ENCODE measurements around the gene EIF3L.

EIF3L gene

DNA sequence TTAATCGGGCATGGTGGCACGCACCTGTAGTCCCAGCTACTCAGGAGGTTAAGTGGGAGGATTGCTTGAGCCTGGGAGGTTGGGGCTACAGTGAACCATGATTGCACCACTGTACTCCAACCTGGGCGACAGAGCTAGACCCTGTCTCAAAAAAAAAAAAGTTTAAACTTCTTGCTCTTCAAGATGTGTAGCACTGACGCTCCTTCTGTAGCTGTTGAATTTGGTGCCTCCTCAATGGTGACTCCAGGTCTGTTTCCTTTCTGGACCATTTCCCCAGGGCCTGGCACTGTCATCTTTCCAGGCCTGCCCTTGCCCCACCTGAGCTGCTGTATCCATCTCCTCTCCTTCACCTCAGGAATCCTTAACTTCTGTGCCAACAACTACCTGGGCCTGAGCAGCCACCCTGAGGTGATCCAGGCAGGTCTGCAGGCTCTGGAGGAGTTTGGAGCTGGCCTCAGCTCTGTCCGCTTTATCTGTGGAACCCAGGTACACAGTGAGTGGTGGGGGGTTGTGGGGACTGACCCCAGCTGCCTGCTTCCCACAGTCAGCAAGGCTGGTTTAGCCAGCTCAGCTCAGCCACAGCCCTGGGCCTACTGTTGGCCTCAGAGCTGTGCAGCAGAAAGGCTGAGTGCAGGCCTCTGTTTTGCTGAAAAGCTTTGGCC is 39.4 kb upstream of the EIF3L start:
- Mint-ChIP-seq H3K27ac (no peak overlapping the region), H3K36me3 (ENCODE audit: low read depth) (no peaks in the 10 kb centered on the region), H3K27me3 (peaks cover 72% of the 10 kb centered on the region), H3K9me3 (no peaks in the 10 kb centered on the region), H3K4me3 (no peak overlapping the region), H3K4me1 (ENCODE audit: low read depth) (peaks cover 27% of the 10 kb centered on the region)
- no peak for DNase-seq

DNA sequence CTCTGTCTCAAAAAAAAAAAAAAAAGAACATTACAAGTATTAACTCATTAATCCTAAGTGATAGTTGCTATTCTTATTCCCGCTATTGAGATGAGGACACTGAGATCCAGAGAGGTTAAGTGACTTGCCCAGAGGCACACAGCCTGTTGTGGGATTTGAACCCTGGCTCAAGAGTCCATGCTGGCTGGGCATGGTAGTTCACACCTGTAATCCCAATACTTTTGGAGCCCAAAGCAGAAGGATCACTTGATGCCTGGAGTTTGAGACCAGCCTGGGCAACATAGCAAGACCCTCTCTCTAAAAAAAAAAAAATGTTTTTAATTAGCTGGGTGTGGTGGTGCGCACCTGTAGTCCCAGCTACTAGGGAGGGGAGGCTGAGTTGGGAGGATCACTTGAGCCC is 37.4 kb upstream of the EIF3L start:
- Mint-ChIP-seq H3K4me1 (ENCODE audit: low read depth) (peaks cover 13% of the 10 kb centered on the region), H3K27ac (no peak overlapping the region), H3K4me3 (no peak overlapping the region), H3K36me3 (ENCODE audit: low read depth) (no peaks in the 10 kb centered on the region), H3K9me3 (no peaks in the 10 kb centered on the region), H3K27me3 (peaks cover 57% of the 10 kb centered on the region)
- DNase-seq, result no peak

DNA sequence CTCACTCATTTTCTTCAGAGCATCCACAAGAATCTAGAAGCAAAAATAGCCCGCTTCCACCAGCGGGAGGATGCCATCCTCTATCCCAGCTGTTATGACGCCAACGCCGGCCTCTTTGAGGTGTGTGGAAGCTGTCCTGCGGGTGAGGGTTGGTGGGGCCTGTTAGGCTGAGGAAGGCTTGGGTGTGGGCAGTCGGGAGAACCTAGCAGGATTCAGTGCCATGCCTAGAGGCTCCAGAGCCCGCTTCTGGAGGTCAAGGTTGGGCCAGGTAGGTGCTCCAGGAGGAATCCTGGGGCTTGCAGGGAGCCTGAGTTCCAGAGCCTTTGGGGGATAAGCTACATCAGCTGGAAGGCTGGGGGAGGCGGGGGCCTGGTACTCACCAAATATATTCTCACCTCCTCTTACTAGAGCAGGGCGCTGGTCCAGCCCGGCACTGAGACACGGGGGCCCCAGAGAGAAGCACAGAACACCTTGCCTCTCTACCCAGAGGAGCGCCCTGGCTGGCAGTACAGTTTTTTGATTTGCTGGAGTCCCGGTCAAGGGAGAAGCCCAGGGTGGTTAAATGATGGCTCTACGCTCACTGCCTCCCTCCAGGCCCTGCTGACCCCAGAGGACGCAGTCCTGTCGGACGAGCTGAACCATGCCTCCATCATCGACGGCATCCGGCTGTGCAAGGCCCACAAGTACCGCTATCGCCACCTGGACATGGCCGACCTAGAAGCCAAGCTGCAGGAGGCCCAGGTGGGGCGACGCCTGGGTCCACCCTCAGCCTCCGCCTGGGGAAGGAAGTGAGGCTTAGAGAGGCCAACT is 36.1 kb upstream of the EIF3L start:
- no peak for DNase-seq
- no peaks in the 10 kb centered on the region for H3K36me3 Mint-ChIP-seq (ENCODE audit: low read depth)
- no peaks in the 10 kb centered on the region for H3K9me3 Mint-ChIP-seq
- H3K4me1 Mint-ChIP-seq (ENCODE audit: low read depth), result peaks cover 12% of the 10 kb centered on the region
- H3K4me3 Mint-ChIP-seq, result no peak overlapping the region
- no peak overlapping the region for H3K27ac Mint-ChIP-seq
- H3K27me3 Mint-ChIP-seq, result peaks cover 49% of the 10 kb centered on the region

DNA sequence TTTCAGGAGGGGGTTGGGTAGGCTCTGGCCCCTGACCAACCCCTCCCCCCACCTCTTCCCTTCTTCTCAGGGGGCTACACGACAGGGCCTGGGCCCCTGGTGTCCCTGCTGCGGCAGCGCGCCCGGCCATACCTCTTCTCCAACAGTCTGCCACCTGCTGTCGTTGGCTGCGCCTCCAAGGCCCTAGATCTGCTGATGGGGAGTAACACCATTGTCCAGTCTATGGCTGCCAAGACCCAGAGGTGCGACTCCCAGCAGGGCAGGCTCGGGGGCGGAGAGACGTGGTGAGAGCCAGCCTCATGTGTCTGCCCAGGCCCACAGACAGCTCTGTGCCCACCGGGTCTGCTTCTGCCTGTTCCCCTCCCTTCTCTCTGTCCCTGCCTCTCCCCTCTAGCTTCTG is 33.6 kb upstream of the EIF3L start:
- peaks cover 16% of the 10 kb centered on the region for H3K4me1 Mint-ChIP-seq (ENCODE audit: low read depth)
- H3K4me3 Mint-ChIP-seq, result no peak overlapping the region
- H3K9me3 Mint-ChIP-seq, result no peaks in the 10 kb centered on the region
- H3K27ac Mint-ChIP-seq, result no peak overlapping the region
- no peak for DNase-seq
- no peaks in the 10 kb centered on the region for H3K36me3 Mint-ChIP-seq (ENCODE audit: low read depth)
- H3K27me3 Mint-ChIP-seq, result peaks cover 46% of the 10 kb centered on the region

DNA sequence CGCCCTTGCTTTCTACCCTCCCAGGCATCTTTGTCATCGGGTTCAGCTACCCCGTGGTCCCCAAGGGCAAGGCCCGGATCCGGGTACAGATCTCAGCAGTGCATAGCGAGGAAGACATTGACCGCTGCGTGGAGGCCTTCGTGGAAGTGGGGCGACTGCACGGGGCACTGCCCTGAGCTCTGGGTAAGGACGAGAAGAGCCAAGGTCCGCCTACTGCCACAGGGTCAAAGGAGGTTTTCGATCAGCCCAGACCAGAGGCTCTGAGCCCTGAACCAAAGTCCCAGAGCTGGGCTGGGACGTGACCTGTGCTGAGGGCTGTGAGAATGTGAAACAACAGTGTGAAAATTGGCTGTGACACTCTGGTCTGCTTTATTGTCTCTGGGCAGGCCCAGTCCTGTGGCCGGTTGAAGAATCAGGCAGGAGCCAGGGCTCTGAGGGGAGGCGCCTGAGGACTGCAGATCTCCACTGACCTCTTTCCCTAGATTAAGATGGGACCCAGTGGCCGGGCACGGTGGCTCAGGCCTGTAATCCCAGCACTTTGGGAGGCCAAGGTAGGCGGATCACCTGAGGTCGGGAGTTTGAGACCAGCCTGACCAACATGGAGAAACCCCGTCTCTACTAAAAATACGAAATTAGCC is 32.6 kb upstream of the EIF3L start:
- DNase-seq, result no peak
- H3K27ac Mint-ChIP-seq, result no peak overlapping the region
- no peaks in the 10 kb centered on the region for H3K9me3 Mint-ChIP-seq
- no peak overlapping the region for H3K4me3 Mint-ChIP-seq
- peaks cover 16% of the 10 kb centered on the region for H3K4me1 Mint-ChIP-seq (ENCODE audit: low read depth)
- no peaks in the 10 kb centered on the region for H3K36me3 Mint-ChIP-seq (ENCODE audit: low read depth)
- H3K27me3 Mint-ChIP-seq, result peaks cover 44% of the 10 kb centered on the region

DNA sequence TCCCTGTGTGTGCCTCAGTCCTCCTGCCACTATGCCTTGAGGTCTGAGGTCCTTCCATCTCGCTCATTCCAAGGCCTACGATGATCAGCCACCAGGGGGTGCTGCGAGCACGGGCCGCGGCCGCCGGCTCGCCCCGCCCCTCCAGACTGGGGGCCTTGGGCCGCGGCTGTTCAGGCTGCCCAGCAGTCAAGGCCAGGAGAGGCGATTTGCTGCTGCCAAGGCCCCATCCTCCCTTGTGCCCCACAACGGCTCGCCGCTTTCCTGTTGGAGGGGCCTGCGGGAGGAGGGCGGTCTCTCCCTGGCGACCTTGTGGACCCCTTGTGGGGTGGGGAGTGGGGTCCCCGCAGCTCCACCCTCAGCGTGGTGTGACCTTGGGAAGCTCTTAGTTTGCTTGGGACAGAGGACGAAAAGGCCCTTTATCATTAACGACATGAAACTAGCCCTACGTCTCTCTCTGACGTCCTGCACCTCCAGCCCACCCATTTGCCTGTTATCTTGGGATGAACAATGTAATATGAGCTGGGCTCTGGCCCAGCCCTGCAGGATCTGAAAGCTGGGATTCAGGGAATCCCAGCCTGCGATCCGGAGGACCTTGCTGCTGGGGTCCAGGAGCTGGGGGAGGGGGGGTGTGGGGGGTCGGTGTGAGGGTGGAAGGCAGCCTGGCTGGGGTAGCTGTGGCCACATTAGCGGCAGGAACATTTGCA is 31.4 kb upstream of the EIF3L start:
- peak; percentile 93 for DNase-seq
- Mint-ChIP-seq H3K27me3 (peaks cover 43% of the 10 kb centered on the region), H3K36me3 (ENCODE audit: low read depth) (no peaks in the 10 kb centered on the region), H3K27ac (no peak overlapping the region), H3K9me3 (no peaks in the 10 kb centered on the region), H3K4me3 (peak overlapping the region; percentile 20), H3K4me1 (ENCODE audit: low read depth) (peaks cover 16% of the 10 kb centered on the region)

DNA sequence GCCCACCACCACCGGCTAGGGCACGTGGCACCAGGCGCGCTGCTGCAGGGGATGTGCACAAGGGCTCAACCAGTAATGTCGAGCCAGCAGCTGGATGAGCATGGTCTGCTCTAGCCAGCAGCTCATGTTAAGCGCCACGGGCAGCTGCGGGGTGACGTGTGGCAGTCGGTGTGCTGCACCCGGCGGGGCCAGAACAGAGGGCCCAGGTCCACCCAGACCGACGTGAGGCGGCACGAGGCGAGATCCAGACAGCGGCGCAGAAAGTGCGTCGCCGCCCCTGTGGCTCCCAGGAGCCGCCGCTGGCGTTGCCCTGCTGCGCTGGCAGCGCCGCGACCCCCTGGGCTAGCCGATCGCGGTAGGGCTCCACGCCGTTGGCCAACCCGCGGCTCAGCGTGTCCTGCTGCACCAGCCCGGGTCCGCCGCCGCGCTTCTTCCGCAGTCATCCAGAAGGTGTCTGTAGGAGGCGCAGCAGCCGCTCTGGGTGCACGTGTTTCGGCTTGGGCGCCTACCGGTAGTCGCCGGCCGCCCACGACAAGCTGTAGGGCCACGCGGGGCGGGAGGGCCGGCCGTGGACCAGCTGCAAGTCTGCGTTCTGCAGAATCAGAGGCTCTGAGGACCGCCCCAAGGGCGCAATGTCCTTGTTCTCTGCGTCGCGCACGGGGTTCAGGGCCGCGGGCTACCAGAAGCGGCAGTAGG is 30.7 kb upstream of the EIF3L start:
- Mint-ChIP-seq H3K4me3 (peak overlapping the region; percentile 39), H3K4me1 (ENCODE audit: low read depth) (peaks cover 16% of the 10 kb centered on the region), H3K27ac (no peak overlapping the region), H3K9me3 (no peaks in the 10 kb centered on the region), H3K36me3 (ENCODE audit: low read depth) (no peaks in the 10 kb centered on the region), H3K27me3 (peaks cover 45% of the 10 kb centered on the region)
- peak; percentile 81 for DNase-seq

DNA sequence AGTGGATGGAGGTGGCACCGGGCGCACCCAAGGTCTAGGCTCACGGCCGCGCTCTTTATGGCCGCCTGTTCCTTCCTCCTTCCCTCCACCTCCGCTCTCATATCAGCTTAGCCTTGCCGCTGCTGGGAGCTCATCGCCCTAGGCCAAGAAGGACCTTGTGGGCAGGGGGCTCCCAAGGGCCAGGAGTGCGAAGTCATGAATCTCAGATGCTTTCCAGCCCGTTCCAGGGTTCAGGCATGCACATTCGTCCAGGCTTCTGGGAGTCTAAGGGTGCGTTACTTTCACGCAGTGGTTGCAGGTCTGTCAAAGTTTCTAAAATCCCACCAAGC is 30.1 kb upstream of the EIF3L start:
- Mint-ChIP-seq H3K27me3 (peaks cover 50% of the 10 kb centered on the region), H3K4me3 (no peak overlapping the region), H3K36me3 (ENCODE audit: low read depth) (no peaks in the 10 kb centered on the region), H3K27ac (no peak overlapping the region), H3K9me3 (no peaks in the 10 kb centered on the region), H3K4me1 (ENCODE audit: low read depth) (peaks cover 16% of the 10 kb centered on the region)
- DNase-seq, result no peak

DNA sequence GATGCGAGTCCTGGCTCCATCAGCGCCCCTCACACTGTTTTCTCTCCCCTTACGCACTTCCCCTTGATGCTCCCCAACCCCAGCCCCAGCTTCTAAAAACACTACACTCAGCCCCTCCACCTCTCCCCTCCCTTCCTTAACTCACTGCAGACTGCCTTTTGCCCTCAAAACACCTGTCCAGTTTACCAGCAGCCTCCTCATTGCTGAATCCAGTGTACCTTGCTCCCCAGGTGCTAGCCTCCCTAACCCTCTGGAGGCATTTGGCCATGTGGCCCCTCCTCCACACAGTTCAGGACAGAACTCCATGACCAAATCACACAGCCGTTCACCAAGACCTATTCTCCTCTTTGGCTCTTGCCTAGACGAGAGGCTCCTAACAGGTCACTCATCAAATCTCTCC is 28.9 kb upstream of the EIF3L start:
- DNase-seq, result no peak
- H3K4me3 Mint-ChIP-seq, result no peak overlapping the region
- no peak overlapping the region for H3K27ac Mint-ChIP-seq
- H3K4me1 Mint-ChIP-seq (ENCODE audit: low read depth), result peaks cover 19% of the 10 kb centered on the region
- peaks cover 54% of the 10 kb centered on the region for H3K27me3 Mint-ChIP-seq
- no peaks in the 10 kb centered on the region for H3K9me3 Mint-ChIP-seq
- no peaks in the 10 kb centered on the region for H3K36me3 Mint-ChIP-seq (ENCODE audit: low read depth)

DNA sequence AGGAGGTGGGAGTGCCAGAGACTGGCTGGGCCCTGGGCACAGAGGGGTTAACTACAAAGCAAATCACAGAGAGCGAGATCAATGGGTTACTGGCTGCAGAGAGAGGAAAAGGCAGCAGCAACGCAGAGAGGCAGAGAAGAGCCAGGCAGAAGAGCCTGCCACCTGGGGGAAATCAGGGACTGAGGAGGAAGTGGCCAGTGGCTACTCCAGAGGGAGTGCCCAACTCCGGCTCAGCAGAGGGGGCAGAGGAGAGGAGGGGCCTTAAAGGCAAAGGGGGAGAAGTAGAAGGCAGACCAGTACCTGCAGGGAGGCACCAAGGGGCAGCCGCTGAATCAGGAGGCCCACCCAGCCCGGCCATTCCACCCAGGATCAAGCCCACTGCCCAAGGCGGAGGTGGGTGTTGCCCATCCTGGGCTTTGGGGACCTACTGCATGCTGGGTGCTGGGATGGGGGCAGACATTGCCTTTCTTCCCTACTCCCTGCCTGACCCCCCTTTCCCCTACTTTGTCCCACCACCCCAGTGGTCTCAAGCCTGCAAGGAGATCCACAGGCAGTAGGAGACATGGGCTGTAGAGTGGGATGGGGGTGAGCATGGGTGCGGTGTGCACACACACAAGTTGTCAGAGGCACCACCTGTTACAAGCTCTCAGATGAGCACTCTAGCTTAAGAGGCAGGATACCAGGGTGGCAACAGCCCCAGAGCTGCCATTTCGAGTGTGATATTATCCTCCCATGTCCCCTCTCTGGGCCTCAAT is 27.0 kb upstream of the EIF3L start:
- Mint-ChIP-seq H3K36me3 (ENCODE audit: low read depth) (no peaks in the 10 kb centered on the region), H3K4me1 (ENCODE audit: low read depth) (peaks cover 20% of the 10 kb centered on the region), H3K4me3 (no peak overlapping the region), H3K27ac (no peak overlapping the region), H3K9me3 (no peaks in the 10 kb centered on the region), H3K27me3 (peaks cover 56% of the 10 kb centered on the region)
- DNase-seq, result no peak

DNA sequence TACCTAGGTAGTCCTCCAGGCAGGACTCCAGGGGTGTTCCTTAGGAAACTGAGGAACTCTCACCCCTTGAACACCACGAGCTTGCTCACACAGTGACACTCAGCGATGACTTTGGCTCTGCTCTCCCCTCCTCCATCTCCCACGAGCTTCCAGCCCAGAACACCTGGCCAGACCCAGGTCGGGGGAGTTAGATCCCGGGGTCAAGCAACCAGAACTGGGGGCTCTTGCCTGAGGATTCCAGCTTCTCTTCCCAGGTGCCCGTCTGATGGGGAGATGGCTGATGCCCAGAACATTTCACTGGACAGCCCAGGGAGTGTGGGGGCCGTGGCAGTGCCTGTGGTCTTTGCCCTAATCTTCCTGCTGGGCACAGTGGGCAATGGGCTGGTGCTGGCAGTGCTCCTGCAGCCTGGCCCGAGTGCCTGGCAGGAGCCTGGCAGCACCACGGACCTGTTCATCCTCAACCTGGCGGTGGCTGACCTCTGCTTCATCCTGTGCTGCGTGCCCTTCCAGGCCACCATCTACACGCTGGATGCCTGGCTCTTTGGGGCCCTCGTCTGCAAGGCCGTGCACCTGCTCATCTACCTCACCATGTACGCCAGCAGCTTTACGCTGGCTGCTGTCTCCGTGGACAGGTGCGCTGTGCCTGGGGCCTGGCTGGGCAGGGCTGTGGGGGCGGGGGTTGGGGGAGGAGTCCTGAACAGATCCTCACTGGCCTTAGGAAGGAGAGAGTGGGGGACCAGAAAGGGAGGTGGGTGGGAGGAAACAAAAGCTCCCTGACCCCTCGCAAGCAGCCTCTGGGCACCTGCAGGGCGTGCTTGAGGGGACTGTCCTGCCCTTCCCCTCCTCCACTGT is 25.9 kb upstream of the EIF3L start, which contains the start of gene GALR3:
Gene GALR3 (plus strand): TSS at position 249 of the 852 bp plus-strand sequence. CDS start 25 bp downstream, at position 274.
- DNase-seq, result no peak
- Mint-ChIP-seq H3K4me1 (ENCODE audit: low read depth) (peaks cover 11% of the 10 kb centered on the region), H3K27ac (no peak within 1 kb of the TSS), H3K36me3 (ENCODE audit: low read depth) (peaks cover 3% of the 10 kb centered on the region), H3K27me3 (peaks cover 53% of the 10 kb centered on the region), H3K4me3 (peak within 1 kb of the TSS; percentile 59), H3K9me3 (no peaks in the 10 kb centered on the region)

DNA sequence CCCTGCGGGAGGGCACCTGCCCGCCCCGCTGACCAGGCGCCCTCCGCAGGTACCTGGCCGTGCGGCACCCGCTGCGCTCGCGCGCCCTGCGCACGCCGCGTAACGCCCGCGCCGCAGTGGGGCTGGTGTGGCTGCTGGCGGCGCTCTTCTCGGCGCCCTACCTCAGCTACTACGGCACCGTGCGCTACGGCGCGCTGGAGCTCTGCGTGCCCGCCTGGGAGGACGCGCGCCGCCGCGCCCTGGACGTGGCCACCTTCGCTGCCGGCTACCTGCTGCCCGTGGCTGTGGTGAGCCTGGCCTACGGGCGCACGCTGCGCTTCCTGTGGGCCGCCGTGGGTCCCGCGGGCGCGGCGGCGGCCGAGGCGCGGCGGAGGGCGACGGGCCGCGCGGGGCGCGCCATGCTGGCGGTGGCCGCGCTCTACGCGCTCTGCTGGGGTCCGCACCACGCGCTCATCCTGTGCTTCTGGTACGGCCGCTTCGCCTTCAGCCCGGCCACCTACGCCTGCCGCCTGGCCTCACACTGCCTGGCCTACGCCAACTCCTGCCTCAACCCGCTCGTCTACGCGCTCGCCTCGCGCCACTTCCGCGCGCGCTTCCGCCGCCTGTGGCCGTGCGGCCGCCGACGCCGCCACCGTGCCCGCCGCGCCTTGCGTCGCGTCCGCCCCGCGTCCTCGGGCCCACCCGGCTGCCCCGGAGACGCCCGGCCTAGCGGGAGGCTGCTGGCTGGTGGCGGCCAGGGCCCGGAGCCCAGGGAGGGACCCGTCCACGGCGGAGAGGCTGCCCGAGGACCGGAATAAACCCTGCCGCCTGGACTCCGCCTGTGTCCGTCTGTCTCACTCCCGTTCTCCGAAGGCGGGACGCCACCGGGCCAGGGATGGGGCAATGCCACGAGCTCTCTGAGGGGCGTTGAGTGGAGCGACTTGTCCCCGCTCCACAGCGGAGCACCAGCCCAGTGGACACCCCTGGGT is 24.3 kb upstream of the EIF3L start:
- Mint-ChIP-seq H3K9me3 (no peaks in the 10 kb centered on the region), H3K27me3 (peaks cover 41% of the 10 kb centered on the region), H3K4me1 (ENCODE audit: low read depth) (peaks cover 5% of the 10 kb centered on the region), H3K4me3 (peak overlapping the region; percentile 58), H3K36me3 (ENCODE audit: low read depth) (peaks cover 11% of the 10 kb centered on the region), H3K27ac (no peak overlapping the region)
- DNase-seq, result peak; percentile 50
